Pancreas (tissue), 10 donors: ENCODE data around the gene DLX2. TPM values are rescaled to one million over a fixed set of nuclear protein-coding genes. Genes with fewer than 3 reads are reported as not detected.

ENCODE experiments used
- ATAC-seq, 4 donors: fragments of 200-7000 bp; cut with Tn5 transposase; one replicate each; pipeline versions ENCODE4 v1.8.0 to v1.9.1; 2020; ENCODE audit warnings: mild to moderate bottlenecking in 4 of 4, moderate library complexity in 4 of 4
- DNase-seq, 6 donors: peaks; one replicate each; pipeline ENCODE4 v3.0.0-alpha.2; 2020
- FAIRE-seq: peaks from 2 replicates; lab custom pipeline; 2012; peaks lifted over from hg19 to GRCh38; lab: Jason Lieb, UNC
- H3K27ac ChIP-seq, 4 donors: fragments of 200-600 bp; sonication (generic); 1 replicate in 3 of 4; 2 replicates in 1 of 4; pipeline versions ENCODE4 v1.5.0 to v1.8.0; 2020
- H3K27me3 ChIP-seq, 4 donors: fragments of 200-600 bp; one replicate each; pipeline ENCODE4 v1.8.0; 2021
- H3K36me3 ChIP-seq, 3 donors: fragments of 200-600 bp; sonication (generic) in 1 of 3; one replicate each; pipeline versions ENCODE4 v1.5.0 to v1.8.0; 2020 to 2021
- H3K4me1 ChIP-seq, 3 donors: fragments of 200-600 bp; one replicate each; pipeline ENCODE4 v1.8.0; 2021
- H3K4me3 ChIP-seq, 4 donors: fragments of 200-600 bp; sonication (generic) in 2 of 4; one replicate each; pipeline versions ENCODE4 v1.5.0 to v1.8.0; 2020 to 2021
- H3K9me3 ChIP-seq, 4 donors: fragments of 200-600 bp; one replicate each; pipeline ENCODE4 v1.8.0; 2021
- WGBS, 2 donors: extraction: QIAGEN DNeasy Blood & Tissue Kit; methylation state at CpG; one replicate each; pipeline ENCODE4 v1.1.7; 2013; 5-methylcytosine and 5-hydroxymethylcytosine counted together
- intact Hi-C, 3 donors: fragments of 100-400 bp; cut with DNase I; formaldehyde crosslinking; loops; one replicate each; pipeline versions ENCODE4 v1.11.1 to v1.14.2; 2022
- polyA plus RNA-seq, 2 donors: library from polyadenylated mRNA; stranded (reverse); fragments of 200-250 nt; gene quantifications; one replicate each; pipeline ENCODE4 v1.2.3, GENCODE V29; 2013
- total RNA-seq, 6 donors: library from RNA; stranded (reverse); fragmentation: NEBNext Ultra II Directional in 4 of 6; extraction: Animal tissue kit (Norgen Biotek cat#: 25700) in 4 of 6; gene quantifications; one replicate each; pipeline versions ENCODE4 v1.2.1 to v1.2.4, GENCODE V29; 2021 to 2023
- TF ChIP-seq, protein P1 (sequence below), 4 donors: fragments of 200-600 bp; sonication (generic) in 3 of 4; IDR thresholded peaks; one replicate each; pipeline versions ENCODE4 v1.5.0 to v1.8.0; 2021; ENCODE audit warnings: antibody characterized with exemption in 4 of 4
- donor health status: healthy with polysubstance abuse.
- donor health status: DM: no; HTN: no; CAD: no; lungs with moderate emphysema.
- donor health status: DM: no; HTN: no; CAD: no.
- donor health status: control.
- donor health status: control.
- donor health status: Bipolar disorder and iron deficiency.
- donor health status: DM: yes; HTN: yes; CAD: no.
- donor health status: DM: no; HTN: no; CAD: no.
- donor health status: DM: no; HTN: no; CAD: no.
- donor health status: DM: yes; HTN: yes; CAD: no.

The DLX2 gene
- total and polyA plus RNA-seq, 8 donors: not detected

DNA sequence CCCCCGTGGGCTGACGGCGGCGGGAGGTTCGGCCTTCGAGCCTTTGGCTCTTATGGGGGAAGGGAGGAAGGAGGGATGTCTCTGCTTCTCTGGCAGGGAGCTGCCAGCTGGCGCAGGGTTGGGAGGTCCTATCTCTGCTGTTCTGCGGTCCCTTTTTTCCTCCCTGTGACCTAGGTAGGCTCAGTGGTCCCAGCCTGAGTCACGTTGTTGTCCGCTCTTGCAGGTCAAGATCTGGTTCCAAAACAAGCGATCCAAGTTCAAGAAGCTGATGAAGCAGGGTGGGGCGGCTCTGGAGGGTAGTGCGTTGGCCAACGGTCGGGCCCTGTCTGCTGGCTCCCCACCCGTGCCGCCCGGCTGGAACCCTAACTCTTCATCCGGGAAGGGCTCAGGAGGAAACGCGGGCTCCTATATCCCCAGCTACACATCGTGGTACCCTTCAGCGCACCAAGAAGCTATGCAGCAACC lies 14.9 kb downstream of the DLX2 start:
- FAIRE-seq: no peak
- Histone ChIP-seq H3K27ac (no peak overlapping the region), H3K36me3 (no peaks in the 10 kb centered on the region), H3K4me3 (no peak overlapping the region), H3K27me3 (peaks cover 7 to 93% (median 28%) of the 10 kb centered on the region in 4 donors), H3K4me1 (peaks cover 0 to 24% (median 4%) of the 10 kb centered on the region in 3 donors), H3K9me3 (no peaks in the 10 kb centered on the region)
- no peak for ATAC-seq
- TF ChIP-seq, protein P1, sequence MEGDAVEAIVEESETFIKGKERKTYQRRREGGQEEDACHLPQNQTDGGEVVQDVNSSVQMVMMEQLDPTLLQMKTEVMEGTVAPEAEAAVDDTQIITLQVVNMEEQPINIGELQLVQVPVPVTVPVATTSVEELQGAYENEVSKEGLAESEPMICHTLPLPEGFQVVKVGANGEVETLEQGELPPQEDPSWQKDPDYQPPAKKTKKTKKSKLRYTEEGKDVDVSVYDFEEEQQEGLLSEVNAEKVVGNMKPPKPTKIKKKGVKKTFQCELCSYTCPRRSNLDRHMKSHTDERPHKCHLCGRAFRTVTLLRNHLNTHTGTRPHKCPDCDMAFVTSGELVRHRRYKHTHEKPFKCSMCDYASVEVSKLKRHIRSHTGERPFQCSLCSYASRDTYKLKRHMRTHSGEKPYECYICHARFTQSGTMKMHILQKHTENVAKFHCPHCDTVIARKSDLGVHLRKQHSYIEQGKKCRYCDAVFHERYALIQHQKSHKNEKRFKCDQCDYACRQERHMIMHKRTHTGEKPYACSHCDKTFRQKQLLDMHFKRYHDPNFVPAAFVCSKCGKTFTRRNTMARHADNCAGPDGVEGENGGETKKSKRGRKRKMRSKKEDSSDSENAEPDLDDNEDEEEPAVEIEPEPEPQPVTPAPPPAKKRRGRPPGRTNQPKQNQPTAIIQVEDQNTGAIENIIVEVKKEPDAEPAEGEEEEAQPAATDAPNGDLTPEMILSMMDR (IDR thresholded peaks at IDR 0.05): no peak
- DNase-seq: peak in 1 of 6 donors; percentile 60
- WGBS, 2 donors: 12 to 13% methylated on average over 23 of the region's 23 CpGs
- intact Hi-C loops: no loop called here

DNA sequence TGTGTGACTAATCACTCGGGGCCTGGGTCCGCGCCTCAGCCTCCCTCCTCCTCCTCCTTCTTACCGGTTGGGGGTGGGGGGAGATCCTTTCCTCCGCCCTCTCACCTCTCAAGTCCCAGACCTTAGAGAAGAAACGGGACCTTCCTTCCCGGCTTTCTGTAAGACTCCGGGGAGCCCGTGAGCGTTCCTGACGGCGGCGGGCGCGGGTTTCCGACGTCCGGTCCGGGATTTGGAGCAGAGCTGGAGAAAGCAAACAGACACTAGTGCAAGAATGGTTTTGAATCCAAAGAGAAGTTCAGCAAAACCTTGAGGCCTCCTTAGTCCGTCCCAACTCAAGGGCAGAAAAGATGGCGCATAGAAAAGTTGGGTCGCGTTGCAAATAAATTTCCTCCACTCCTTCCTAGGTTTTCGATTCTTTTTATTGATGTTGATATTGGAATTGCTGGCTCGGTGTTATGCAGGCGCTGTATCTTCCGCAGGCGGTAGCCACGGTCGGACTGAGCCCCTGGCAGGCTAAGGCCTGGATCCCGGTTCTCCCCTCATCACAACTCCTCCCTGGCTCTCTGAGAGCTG lies 15.4 kb downstream of the DLX2 start:
- Histone ChIP-seq H3K4me3 (no peak overlapping the region), H3K9me3 (no peaks in the 10 kb centered on the region), H3K27ac (no peak overlapping the region), H3K27me3 (peaks cover 8 to 93% (median 31%) of the 10 kb centered on the region in 4 donors), H3K4me1 (peaks cover 0 to 24% (median 4%) of the 10 kb centered on the region in 3 donors), H3K36me3 (no peaks in the 10 kb centered on the region)
- DNase-seq: no peak
- no peak for FAIRE-seq
- no peak for ATAC-seq
- WGBS, 2 donors: 16 to 20% methylated on average over 30 to 31 of the region's 31 CpGs
- intact Hi-C loops: no loop called here
- TF ChIP-seq, protein P1 (IDR thresholded peaks at IDR 0.05): no peak

DNA sequence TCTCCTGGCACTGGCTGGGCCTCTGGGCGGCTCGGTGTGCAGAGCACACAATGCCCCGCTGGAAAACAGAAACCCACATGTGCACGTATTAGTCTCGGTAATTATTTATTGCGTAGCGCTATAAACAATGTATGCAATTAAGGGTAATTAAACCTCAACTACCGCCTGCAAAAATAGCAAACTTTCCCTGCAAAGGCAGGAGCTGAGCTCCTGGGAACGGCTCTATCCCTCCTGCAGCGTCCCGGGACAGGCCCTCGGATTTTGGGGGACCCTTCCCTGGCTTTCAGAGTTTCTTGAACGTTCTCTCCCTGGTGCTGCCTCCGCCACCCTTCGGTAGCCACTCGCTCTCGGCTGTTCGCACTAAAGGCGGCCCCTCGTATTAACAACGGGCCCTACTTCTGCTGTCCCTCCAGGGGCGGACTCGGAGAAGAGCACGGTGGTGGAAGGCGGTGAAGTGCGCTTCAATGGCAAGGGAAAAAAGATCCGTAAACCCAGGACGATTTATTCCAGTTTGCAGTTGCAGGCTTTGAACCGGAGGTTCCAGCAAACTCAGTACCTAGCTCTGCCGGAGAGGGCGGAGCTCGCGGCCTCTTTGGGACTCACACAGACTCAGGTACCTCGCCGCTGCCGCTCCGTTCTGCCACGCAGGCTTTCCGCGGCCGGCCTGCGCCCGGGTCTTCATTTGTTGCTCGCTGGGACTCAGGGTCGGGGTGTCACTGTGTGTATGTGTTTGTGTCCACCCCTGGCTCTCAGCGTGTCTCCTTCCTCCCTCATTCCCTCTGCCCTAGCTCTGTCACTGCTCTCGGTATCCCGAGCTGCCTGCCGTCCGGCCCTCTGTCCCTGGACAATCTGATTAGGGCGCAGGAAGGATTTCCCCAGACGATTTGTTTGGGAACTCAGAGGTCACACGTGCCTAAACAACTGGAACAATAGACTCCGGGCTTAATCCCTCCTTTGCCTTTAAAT lies 16.2 kb downstream of the DLX2 start:
- no peaks in the 10 kb centered on the region for H3K9me3 ChIP-seq
- intact Hi-C loops: no loop called here
- DNase-seq (peak in 3 of 6 donors; percentile 25 to 75 (median 74)), FAIRE-seq (no peak), ATAC-seq (peak in 3 of 4 donors; percentile 56 to 68 (median 66))
- TF ChIP-seq, protein P1 (IDR thresholded peaks at IDR 0.05): no peak
- no peak overlapping the region for H3K4me3 ChIP-seq
- no peak overlapping the region for H3K27ac ChIP-seq
- peaks cover 0 to 24% (median 4%) of the 10 kb centered on the region in 3 donors for H3K4me1 ChIP-seq
- WGBS, 2 donors: 10% methylated on average over 54 of the region's 54 CpGs
- peaks cover 3 to 93% (median 34%) of the 10 kb centered on the region in 4 donors for H3K27me3 ChIP-seq
- no peaks in the 10 kb centered on the region for H3K36me3 ChIP-seq

GRCh38 chr2:172085460-172086159 lies 17.1 kb downstream of the DLX2 start, which contains the start of gene DLX1:
Gene DLX1 (plus strand): TSS chr2:172085507. CDS start chr2:172085678, 171 bp downstream.
- intact Hi-C loops: no loop called here
- H3K4me3 ChIP-seq: peak within 1 kb of the TSS in 3 of 4 donors; percentile 7 to 51 (median 11)
- FAIRE-seq: no peak
- peak in 3 of 4 donors; percentile 8 to 13 (median 9) for ATAC-seq
- no peaks in the 10 kb centered on the region for H3K9me3 ChIP-seq
- peaks cover 3 to 92% (median 32%) of the 10 kb centered on the region in 4 donors for H3K27me3 ChIP-seq
- H3K36me3 ChIP-seq: no peaks in the 10 kb centered on the region
- peak in 1 of 6 donors; percentile 74 for DNase-seq
- WGBS, 2 donors: 8 to 10% methylated on average over 32 to 34 of the region's 34 CpGs
- no peak within 1 kb of the TSS for H3K27ac ChIP-seq
- H3K4me1 ChIP-seq: peaks cover 0 to 24% (median 4%) of the 10 kb centered on the region in 3 donors
- TF ChIP-seq, protein P1 (IDR thresholded peaks at IDR 0.05): no peak
